HEK293 (cell line): ENCODE results near the gene IL12A.

Experiments used
- ATF2 ChIP-seq: fragments of 450-650 bp; formaldehyde crosslinking; IDR thresholded peaks from 2 replicates; pipeline ENCODE4 v1.5.1; 2016; ENCODE audit warnings: missing biosample characterization, missing genetic modification characterization, low read depth
- CTCF ChIP-seq: fragments of 450-650 bp; formaldehyde crosslinking; IDR thresholded peaks from 2 replicates; pipeline ENCODE4 v1.5.1; 2016; ENCODE audit warnings: missing biosample characterization, missing genetic modification characterization
- ZNF274 ChIP-seq, 2 experiments: fragments of 200-500 bp in 1 of 2; fragments of 450-650 bp in 1 of 2; sonication (Bioruptor generic) in 1 of 2; formaldehyde crosslinking in 1 of 2; IDR thresholded peaks; 2 replicates each; pipeline versions ENCODE4 v1.5.1 to v1.6.1; 2014 to 2016; ENCODE audit warnings: borderline replicate concordance in 1 of 2, inconsistent platforms in 1 of 2, low read length in 1 of 2, missing biosample characterization in 1 of 2, missing genetic modification characterization in 1 of 2
- ZNF302 ChIP-seq: fragments of 450-650 bp; formaldehyde crosslinking; IDR thresholded peaks from 2 replicates; pipeline ENCODE4 v1.5.1; 2016; ENCODE audit warnings: missing biosample characterization, missing genetic modification characterization, low read depth
- ZNF362 ChIP-seq: fragments of 450-650 bp; formaldehyde crosslinking; IDR thresholded peaks from 2 replicates; pipeline ENCODE4 v1.5.1; 2016; ENCODE audit warnings: missing biosample characterization, missing genetic modification characterization

DNA sequence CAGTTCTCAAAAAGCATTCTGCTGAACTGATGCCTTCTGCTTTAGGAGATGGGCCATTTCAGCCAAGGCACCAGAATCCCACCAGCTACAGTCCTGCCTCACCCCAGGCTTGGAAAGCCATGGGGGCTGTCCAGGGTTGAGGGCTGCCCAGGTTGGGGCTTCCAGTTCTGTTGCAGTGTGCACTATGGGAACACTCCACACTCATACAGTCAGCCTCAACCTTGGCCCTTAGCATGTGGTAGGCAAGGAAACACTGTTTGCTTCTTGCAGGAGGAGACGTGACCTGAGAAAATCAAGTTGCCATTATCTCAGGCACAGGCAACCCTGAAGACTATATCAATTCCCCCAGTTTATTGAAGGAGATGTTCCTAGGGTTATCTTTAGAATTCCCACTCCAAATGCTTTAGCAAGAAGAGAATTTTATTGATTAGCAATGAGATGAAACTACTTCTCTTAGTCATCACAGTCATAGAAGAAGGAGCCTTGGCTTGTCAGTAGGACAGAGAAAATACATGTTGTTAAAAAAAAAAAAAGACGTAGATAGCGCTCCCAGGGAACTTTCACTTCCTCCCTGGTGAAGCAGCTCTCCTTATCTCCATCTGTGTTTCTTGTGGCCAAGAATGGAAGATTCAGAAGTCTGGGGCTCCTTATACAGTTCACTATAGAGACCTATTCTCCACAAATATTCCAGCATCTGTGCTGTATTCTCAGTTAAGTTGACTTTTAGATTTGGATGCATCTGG, 38.3 kb upstream of the IL12A start:
- no peak for TF ChIP-seq ATF2
- TF ChIP-seq ZNF362 (tag by site-specific recombination) = no peak
- no peak for TF ChIP-seq CTCF (tag by site-specific recombination)
- no peak for TF ChIP-seq ZNF302 (tag by site-specific recombination)
- no peak for TF ChIP-seq ZNF274 (IDR thresholded peaks at IDR 0.05; ENCODE audit: low read length)
- no peak for TF ChIP-seq ZNF274 (tag by site-specific recombination; IDR thresholded peaks at IDR 0.05; ENCODE audit: borderline replicate concordance)
